Neuronal stem cell (in vitro differentiated cells): ENCODE data around the gene PKD1L1.

ENCODE experiments used
- DNase-seq: peaks from one replicate; pipeline ENCODE4 v3.0.0-alpha.2; 2013; ENCODE audit warnings: low spot score
- H2AFZ ChIP-seq: one replicate; pipeline ENCODE4 v1.6.1; 2013; ENCODE audit warnings: mild to moderate bottlenecking, low read length, inconsistent platforms
- H2AK5ac ChIP-seq: 2 replicates; pipeline ENCODE4 v1.6.1; 2013; ENCODE audit warnings: low read depth, mild to moderate bottlenecking, inconsistent platforms, low read length, moderate library complexity, mixed read lengths
- H2BK120ac ChIP-seq: 2 replicates; pipeline ENCODE4 v1.6.1; 2013; ENCODE audit warnings: low read depth, mild to moderate bottlenecking, inconsistent platforms, low read length, moderate library complexity, mixed read lengths
- H2BK12ac ChIP-seq: one replicate; pipeline ENCODE4 v1.6.1; 2013; ENCODE audit warnings: low read length, inconsistent platforms
- H2BK15ac ChIP-seq: 2 replicates; pipeline ENCODE4 v1.6.1; 2013; ENCODE audit warnings: mild to moderate bottlenecking, low read length, inconsistent platforms, mixed read lengths
- H2BK5ac ChIP-seq: one replicate; pipeline ENCODE4 v1.6.1; 2013; ENCODE audit warnings: inconsistent platforms, mild to moderate bottlenecking, low read length, moderate library complexity
- H3K14ac ChIP-seq: one replicate; pipeline ENCODE4 v1.6.1; 2013; ENCODE audit warnings: low read length, inconsistent platforms
- H3K18ac ChIP-seq: 2 replicates; pipeline ENCODE4 v1.6.1; 2013; ENCODE audit warnings: low read length, inconsistent platforms
- H3K23ac ChIP-seq: 2 replicates; pipeline ENCODE4 v1.6.1; 2013; ENCODE audit warnings: low read depth, mild to moderate bottlenecking, mixed read lengths, low read length, inconsistent platforms; ENCODE audit not compliant: poor library complexity
- H3K27ac ChIP-seq: replicated peaks from 3 replicates; pipeline ENCODE4 v1.5.1; 2013; ENCODE audit warnings: low read length, inconsistent platforms
- H3K27me3 ChIP-seq, 3 experiments: 2 replicates each; pipeline ENCODE4 v1.6.1; 2013; ENCODE audit warnings: low read length in 3 of 3, mild to moderate bottlenecking in 2 of 3, inconsistent platforms in 1 of 3, low read depth in 1 of 3, mixed read lengths in 1 of 3, moderate library complexity in 1 of 3; ENCODE audit not compliant: control insufficient read depth in 3 of 3, insufficient read depth in 3 of 3
- H3K36me3 ChIP-seq, 2 donors: replicated peaks in 1 of 2; 2 replicates each; pipeline ENCODE4 v1.6.1; 2013; ENCODE audit warnings: low read length in 2 of 2; ENCODE audit not compliant: control insufficient read depth in 2 of 2, insufficient read depth in 2 of 2
- H3K4ac ChIP-seq: 2 replicates; pipeline ENCODE4 v1.6.1; 2013; ENCODE audit warnings: inconsistent platforms, mild to moderate bottlenecking, low read length, moderate library complexity
- H3K4me1 ChIP-seq, 2 donors: 1 replicate in 1 of 2; 2 replicates in 1 of 2; pipeline ENCODE4 v1.6.1; 2013; ENCODE audit warnings: low read length in 2 of 2, low read depth in 1 of 2; ENCODE audit not compliant: control insufficient read depth in 2 of 2, insufficient read depth in 1 of 2
- H3K4me2 ChIP-seq: one replicate; pipeline ENCODE4 v1.6.1; 2013; ENCODE audit warnings: mild to moderate bottlenecking, low read length, inconsistent platforms; ENCODE audit not compliant: insufficient read depth, poor library complexity, severe bottlenecking
- H3K4me3 ChIP-seq, 2 donors: 2 replicates each; pipeline ENCODE4 v1.5.1; 2013; ENCODE audit warnings: low read length in 2 of 2, mild to moderate bottlenecking in 2 of 2, inconsistent platforms in 1 of 2, moderate library complexity in 1 of 2
- H3K79me1 ChIP-seq: one replicate; pipeline ENCODE4 v1.6.1; 2013; ENCODE audit warnings: low read depth, mild to moderate bottlenecking, inconsistent platforms, low read length, moderate library complexity
- H3K9ac ChIP-seq: one replicate; pipeline ENCODE4 v1.6.1; 2013; ENCODE audit warnings: mild to moderate bottlenecking, low read depth, low read length, inconsistent platforms; ENCODE audit not compliant: poor library complexity
- H3K9me3 ChIP-seq, 2 donors: replicated peaks in 1 of 2; 2 replicates each; pipeline versions ENCODE3 to v1.6.1; 2013; ENCODE audit warnings: low read length in 2 of 2, mild to moderate bottlenecking in 2 of 2, inconsistent platforms in 1 of 2, low read depth in 1 of 2, mixed read lengths in 1 of 2, moderate library complexity in 1 of 2; ENCODE audit not compliant: control insufficient read depth in 2 of 2, insufficient read depth in 1 of 2
- H4K8ac ChIP-seq: one replicate; pipeline ENCODE4 v1.6.1; 2013; ENCODE audit warnings: low read depth, mild to moderate bottlenecking, inconsistent platforms, low read length, moderate library complexity
- H4K91ac ChIP-seq: one replicate; pipeline ENCODE4 v1.6.1; 2013; ENCODE audit warnings: low read length, low read depth, mild to moderate bottlenecking, inconsistent platforms; ENCODE audit not compliant: poor library complexity
- WGBS, 2 donors: extraction: QIAGEN DNeasy Blood & Tissue Kit; methylation state at CpG; one replicate each; pipeline ENCODE4 v1.1.7; 2013; ENCODE audit warnings: missing lambda C conversion rate in 2 of 2, mixed read lengths in 1 of 2; ENCODE audit not compliant: insufficient read length in 2 of 2, insufficient replicate concordance in 1 of 2; ENCODE audit errors: extremely low coverage in 2 of 2; 5-methylcytosine and 5-hydroxymethylcytosine counted together

PKD1L1 gene

GRCh38 chr7:47759056-47759706 lies 189.1 kb downstream of the PKD1L1 start:
- Histone ChIP-seq H3K36me3 (no peaks in the 10 kb centered on the region), H3K79me1 (no peaks in the 10 kb centered on the region), H2BK12ac (no peak overlapping the region), H2AK5ac (no peak overlapping the region), H3K27ac (no peak overlapping the region), H3K4me2 (no peak overlapping the region), H3K4ac (no peak overlapping the region), H2BK5ac (peak overlapping the region; percentile 1), H2BK15ac (no peak overlapping the region), H2AFZ (no peak overlapping the region), H2BK120ac (no peak overlapping the region), H3K4me3 (no peak overlapping the region), H4K91ac (no peak overlapping the region), H4K8ac (no peak overlapping the region), H3K4me1 (peaks cover 11 to 15% of the 10 kb centered on the region in 2 donors), H3K18ac (no peak overlapping the region), H3K14ac (no peak overlapping the region), H3K9ac (no peak overlapping the region), H3K9me3 (no peaks in the 10 kb centered on the region), H3K23ac (no peak overlapping the region), H3K27me3 (no peaks in the 10 kb centered on the region)
- no peak for DNase-seq
- no CpG with 5 or more reads among the region's 4 CpGs for WGBS, 2 donors

GRCh38 chr7:47758546-47758945 lies 189.7 kb downstream of the PKD1L1 start:
- H3K79me1 ChIP-seq: no peaks in the 10 kb centered on the region
- no peak overlapping the region for H3K9ac ChIP-seq
- H3K4ac ChIP-seq: no peak overlapping the region
- DNase-seq: no peak
- H3K18ac ChIP-seq: no peak overlapping the region
- no peak overlapping the region for H4K8ac ChIP-seq
- H3K27ac ChIP-seq: no peak overlapping the region
- no peaks in the 10 kb centered on the region for H3K36me3 ChIP-seq
- H3K23ac ChIP-seq: peak overlapping the region; percentile 32
- H2AK5ac ChIP-seq: no peak overlapping the region
- H4K91ac ChIP-seq: no peak overlapping the region
- H2BK120ac ChIP-seq: no peak overlapping the region
- H3K4me1 ChIP-seq: peaks cover 8 to 11% of the 10 kb centered on the region in 2 donors
- H2AFZ ChIP-seq: no peak overlapping the region
- no peaks in the 10 kb centered on the region for H3K27me3 ChIP-seq
- no peaks in the 10 kb centered on the region for H3K9me3 ChIP-seq
- no peak overlapping the region for H2BK12ac ChIP-seq
- no peak overlapping the region for H2BK15ac ChIP-seq
- no peak overlapping the region for H3K14ac ChIP-seq
- no peak overlapping the region for H3K4me3 ChIP-seq
- no CpG with 5 or more reads among the region's 2 CpGs for WGBS, 2 donors
- peak overlapping the region; percentile 1 for H2BK5ac ChIP-seq
- no peak overlapping the region for H3K4me2 ChIP-seq

- Histone ChIP-seq H2BK15ac (no peak overlapping the region), H3K4ac (no peak overlapping the region), H2AFZ (peak overlapping the region; percentile 25), H2AK5ac (no peak overlapping the region), H3K79me1 (no peaks in the 10 kb centered on the region), H4K91ac (no peak overlapping the region), H2BK5ac (no peak overlapping the region), H3K27me3 (no peaks in the 10 kb centered on the region), H2BK12ac (no peak overlapping the region), H3K9me3 (no peaks in the 10 kb centered on the region), H3K14ac (no peak overlapping the region), H3K36me3 (no peaks in the 10 kb centered on the region), H3K4me3 (no peak overlapping the region), H3K4me2 (no peak overlapping the region), H3K4me1 (peaks cover 4 to 5% of the 10 kb centered on the region in 2 donors), H4K8ac (no peak overlapping the region), H3K18ac (no peak overlapping the region), H3K23ac (no peak overlapping the region), H3K9ac (no peak overlapping the region), H2BK120ac (no peak overlapping the region), H3K27ac (no peak overlapping the region)
- DNase-seq: no peak
- WGBS, 2 donors: no CpG with 5 or more reads among the region's 10 CpGs
These were observed 190.3 kb downstream of the PKD1L1 start for GRCh38 chr7:47757921-47758411.

GRCh38 chr7:47756636-47757035 lies 191.6 kb downstream of the PKD1L1 start:
- Histone ChIP-seq H3K36me3 (no peaks in the 10 kb centered on the region), H2BK120ac (no peak overlapping the region), H3K79me1 (no peaks in the 10 kb centered on the region), H3K27ac (no peak overlapping the region), H3K23ac (no peak overlapping the region), H3K9ac (no peak overlapping the region), H4K91ac (no peak overlapping the region), H3K4me1 (peaks cover 0 to 2% of the 10 kb centered on the region in 2 donors), H3K4ac (no peak overlapping the region), H3K4me3 (no peak overlapping the region), H2AFZ (no peak overlapping the region), H2BK15ac (no peak overlapping the region), H4K8ac (no peak overlapping the region), H3K4me2 (no peak overlapping the region), H3K9me3 (no peaks in the 10 kb centered on the region), H2AK5ac (no peak overlapping the region), H2BK12ac (no peak overlapping the region), H2BK5ac (no peak overlapping the region), H3K27me3 (no peaks in the 10 kb centered on the region), H3K18ac (no peak overlapping the region), H3K14ac (no peak overlapping the region)
- WGBS, 2 donors: no CpG with 5 or more reads among the region's 4 CpGs
- DNase-seq: no peak
